Fibroblast of upper back skin (primary cell): ENCODE measurements around the gene BRD7.
"Not testable (repeated sequence)": the region's sequence is repeated elsewhere in the genome, so short reads cannot be mapped to it uniquely, and the experiment has no call there.

Source experiments
- DNase-seq: peaks from one replicate; pipeline ENCODE4 v3.0.0-alpha.2; 2013

Gene BRD7

GRCh38 chr16:50354629-50355456 lies 13.9 kb downstream of the BRD7 start:
- peak; percentile 20 for DNase-seq

- no peak for DNase-seq
Observed at GRCh38 chr16:50354082-50354481, 14.7 kb downstream of the BRD7 start.

GRCh38 chr16:50351952-50352351 lies 16.8 kb downstream of the BRD7 start:
- no peak for DNase-seq

- no peak for DNase-seq
Observed at GRCh38 chr16:50351116-50351515, 17.7 kb downstream of the BRD7 start.

- DNase-seq: not testable (repeated sequence)
Observed at GRCh38 chr16:50345210-50345609, 23.6 kb downstream of the BRD7 start.

GRCh38 chr16:50343566-50343965 lies 25.2 kb downstream of the BRD7 start:
- DNase-seq: not testable (repeated sequence)

- DNase-seq: no peak
Observed at GRCh38 chr16:50340578-50340977, 28.2 kb downstream of the BRD7 start.

- peak; percentile 24 for DNase-seq
Observed at GRCh38 chr16:50338371-50339231, 30.2 kb downstream of the BRD7 start.

- no peak for DNase-seq
Observed at GRCh38 chr16:50336884-50337283, 31.9 kb downstream of the BRD7 start.

- no peak for DNase-seq
Observed at GRCh38 chr16:50335196-50335958, 33.4 kb downstream of the BRD7 start.

- no peak for DNase-seq
Observed at GRCh38 chr16:50334106-50334975, 34.4 kb downstream of the BRD7 start.

GRCh38 chr16:50332599-50332998 lies 36.2 kb downstream of the BRD7 start:
- no peak for DNase-seq

GRCh38 chr16:50331570-50331969 lies 37.2 kb downstream of the BRD7 start:
- no peak for DNase-seq

- no peak for DNase-seq
Observed at GRCh38 chr16:50329446-50330189, 39.2 kb downstream of the BRD7 start.

- peak; percentile 25 for DNase-seq
Observed at GRCh38 chr16:50326835-50327465, 41.8 kb downstream of the BRD7 start.

GRCh38 chr16:50326264-50326663 lies 42.5 kb downstream of the BRD7 start:
- DNase-seq: no peak

GRCh38 chr16:50324345-50324744 lies 44.4 kb downstream of the BRD7 start:
- no peak for DNase-seq

- DNase-seq: peak; percentile 52
Observed at GRCh38 chr16:50323335-50324011, 45.3 kb downstream of the BRD7 start.

GRCh38 chr16:50322333-50322732 lies 46.5 kb downstream of the BRD7 start:
- DNase-seq: no peak

- DNase-seq: no peak
Observed at GRCh38 chr16:50320310-50320709, 48.5 kb downstream of the BRD7 start.
